NCI-H1436 treated with DMSO at 0.1 percent for 48 hours (cell line): ENCODE results near the gene MYRF.

ENCODE experiments used
- DNase-seq: peaks from one replicate; lab custom pipeline; 2025; lab: John Stamatoyannopoulos, UW

Gene MYRF

DNA sequence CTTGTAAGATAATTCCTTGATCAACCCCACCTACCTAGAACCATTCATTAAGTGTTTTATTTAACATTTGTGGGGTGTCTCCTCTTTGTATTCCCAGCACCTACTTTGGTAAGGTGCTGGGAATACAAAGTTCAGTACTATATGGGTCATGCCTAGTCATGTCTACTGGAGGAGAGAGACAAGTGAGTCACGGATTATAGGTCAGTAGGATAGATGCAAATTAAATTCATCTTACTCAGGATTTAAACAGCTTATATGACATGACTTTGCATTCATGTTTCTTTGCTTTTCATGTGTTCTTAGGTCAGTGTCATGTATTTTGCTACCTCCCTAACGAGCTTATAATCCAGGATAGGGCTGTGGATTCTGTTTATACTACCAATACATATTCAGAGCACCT is 67.7 kb downstream of the MYRF start:
- DNase-seq, result no peak

DNA sequence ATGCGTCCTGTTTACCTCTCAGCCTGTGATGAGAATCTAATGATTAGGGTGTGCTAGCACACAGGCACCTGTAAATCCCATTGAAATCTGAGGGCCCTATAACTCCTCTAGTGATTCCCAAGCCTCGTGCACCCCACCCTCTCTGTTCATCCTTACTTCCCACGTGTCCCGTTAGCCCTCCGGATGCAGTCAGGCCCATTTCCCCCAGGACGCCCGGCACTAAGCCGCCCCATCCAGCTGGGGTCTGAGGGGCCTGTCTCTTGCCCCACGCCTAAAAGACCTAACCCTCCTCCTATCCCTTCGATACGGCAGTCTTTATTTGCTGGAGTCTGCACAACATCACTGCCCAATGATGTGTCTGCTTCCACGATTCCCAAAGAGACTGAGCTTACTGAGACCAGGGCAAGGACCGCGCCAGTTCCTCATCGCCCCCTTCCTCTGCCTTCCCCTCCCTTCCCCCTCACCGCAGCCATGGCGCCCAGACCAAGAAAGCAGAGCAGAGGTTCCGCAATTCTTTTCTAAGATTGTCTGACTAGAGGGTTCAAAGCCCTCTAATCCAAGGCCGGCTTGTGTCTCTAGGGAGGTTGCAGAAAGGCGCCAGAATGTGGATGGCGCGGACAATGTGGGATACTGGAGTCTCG is 74.6 kb downstream of the MYRF start:
- DNase-seq, result no peak

DNA sequence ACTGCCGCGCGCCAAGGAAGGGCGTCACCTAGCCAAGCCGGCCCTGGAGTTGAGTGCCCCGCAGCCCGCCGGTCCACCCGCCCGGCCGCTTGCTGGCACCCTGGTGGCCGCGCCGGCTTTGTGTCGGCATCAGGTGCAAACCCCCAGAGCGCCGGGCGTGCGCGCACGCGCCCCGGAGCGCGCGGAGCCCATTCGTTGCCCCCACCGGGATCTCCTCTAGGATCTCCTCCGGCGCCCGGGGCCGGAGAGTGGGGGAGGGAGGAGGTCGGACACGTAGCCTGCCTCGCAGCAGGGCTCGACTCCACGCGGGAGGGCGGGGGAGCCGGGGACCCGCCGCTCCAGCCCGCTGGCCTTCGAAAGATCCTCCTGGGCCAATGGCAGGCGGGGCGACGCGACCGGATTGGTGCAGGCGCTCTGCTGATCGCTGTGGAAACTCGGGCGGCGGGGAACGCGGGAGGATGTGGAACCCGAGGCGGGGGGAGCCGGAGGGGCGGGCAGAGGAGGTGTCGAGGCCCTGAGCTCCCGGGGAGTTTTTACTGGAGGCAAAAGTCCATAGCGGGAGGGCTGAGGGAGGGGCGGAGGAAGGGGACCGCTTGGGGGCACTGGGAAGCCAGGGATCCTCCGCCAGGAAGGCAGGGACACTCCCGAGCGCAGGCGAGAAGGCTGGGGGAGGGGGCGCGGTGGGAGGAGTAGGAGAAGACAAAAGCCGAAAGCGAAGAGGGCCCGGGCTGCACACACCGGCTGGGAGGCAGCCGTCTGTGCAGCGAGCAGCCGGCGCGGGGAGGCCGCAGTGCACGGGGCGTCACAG is 75.3 kb downstream of the MYRF start, which contains the start of gene FADS2:
TSS of gene FADS2 (plus strand) at position 730 of the 808 bp plus-strand sequence. CDS start 91 bp downstream, outside the sequence.
- peak; percentile 89 for DNase-seq

DNA sequence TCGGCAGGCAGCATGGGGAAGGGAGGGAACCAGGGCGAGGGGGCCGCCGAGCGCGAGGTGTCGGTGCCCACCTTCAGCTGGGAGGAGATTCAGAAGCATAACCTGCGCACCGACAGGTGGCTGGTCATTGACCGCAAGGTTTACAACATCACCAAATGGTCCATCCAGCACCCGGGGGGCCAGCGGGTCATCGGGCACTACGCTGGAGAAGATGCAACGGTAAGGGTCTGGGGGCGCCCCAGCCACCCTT is 75.9 kb downstream of the MYRF start:
- no peak for DNase-seq

DNA sequence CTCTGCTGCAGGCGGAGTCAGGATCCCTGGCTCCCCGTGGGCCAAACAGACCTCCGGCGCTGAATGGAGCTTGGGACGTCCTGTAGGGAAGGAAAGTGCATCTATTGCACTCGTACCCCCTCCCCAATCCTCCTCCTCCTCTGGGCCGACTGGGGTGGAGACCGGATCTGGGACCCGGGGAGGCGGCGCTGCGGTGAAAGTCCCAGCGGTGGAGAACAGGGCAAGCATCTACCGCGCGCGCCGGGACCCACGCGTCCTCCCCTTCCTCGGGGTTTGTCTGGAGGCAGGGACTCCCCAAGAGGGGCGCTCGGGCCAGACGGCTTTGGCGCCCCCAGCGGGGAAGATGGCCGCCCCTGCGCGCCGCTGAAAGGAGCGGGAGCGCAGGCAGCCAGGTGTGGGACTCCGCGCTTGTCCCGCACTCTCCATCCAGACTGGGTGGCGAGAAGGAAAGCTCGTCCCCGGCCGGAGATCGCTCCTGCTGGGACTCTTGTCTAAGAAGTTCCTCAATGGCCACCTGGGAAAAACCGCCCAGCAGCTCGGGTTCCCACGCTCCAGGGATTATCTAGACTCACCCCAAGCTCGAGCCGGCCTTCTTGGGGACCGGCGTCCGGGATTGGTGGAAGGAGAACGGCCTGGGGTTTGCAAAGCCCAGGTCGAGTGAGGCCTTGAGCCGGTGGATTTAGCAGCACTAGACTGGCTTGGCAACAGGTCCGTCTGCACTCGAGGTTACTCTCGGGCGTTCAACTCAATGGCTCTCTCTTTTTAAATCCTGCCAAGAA is 76.4 kb downstream of the MYRF start:
- DNase-seq, result no peak

DNA sequence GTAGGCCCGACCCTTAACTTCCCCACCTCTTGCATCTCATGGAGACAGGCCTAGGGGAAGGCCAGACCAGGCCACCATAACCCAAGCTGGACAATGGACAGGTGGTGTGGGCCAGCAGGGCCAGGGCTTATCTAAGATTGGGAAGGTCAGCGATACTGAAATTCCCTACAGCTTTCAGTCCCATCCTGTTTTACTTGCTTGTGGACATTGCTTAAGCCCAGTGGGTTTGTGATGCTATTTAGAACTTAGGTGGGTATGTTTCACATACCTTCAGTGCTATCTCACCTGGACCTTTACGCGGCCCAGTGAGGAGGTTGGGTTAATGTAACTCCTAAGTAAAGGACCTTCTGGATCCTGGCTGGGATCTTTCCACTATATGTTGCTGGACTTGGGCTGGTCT is 77.4 kb downstream of the MYRF start:
- DNase-seq, result no peak

DNA sequence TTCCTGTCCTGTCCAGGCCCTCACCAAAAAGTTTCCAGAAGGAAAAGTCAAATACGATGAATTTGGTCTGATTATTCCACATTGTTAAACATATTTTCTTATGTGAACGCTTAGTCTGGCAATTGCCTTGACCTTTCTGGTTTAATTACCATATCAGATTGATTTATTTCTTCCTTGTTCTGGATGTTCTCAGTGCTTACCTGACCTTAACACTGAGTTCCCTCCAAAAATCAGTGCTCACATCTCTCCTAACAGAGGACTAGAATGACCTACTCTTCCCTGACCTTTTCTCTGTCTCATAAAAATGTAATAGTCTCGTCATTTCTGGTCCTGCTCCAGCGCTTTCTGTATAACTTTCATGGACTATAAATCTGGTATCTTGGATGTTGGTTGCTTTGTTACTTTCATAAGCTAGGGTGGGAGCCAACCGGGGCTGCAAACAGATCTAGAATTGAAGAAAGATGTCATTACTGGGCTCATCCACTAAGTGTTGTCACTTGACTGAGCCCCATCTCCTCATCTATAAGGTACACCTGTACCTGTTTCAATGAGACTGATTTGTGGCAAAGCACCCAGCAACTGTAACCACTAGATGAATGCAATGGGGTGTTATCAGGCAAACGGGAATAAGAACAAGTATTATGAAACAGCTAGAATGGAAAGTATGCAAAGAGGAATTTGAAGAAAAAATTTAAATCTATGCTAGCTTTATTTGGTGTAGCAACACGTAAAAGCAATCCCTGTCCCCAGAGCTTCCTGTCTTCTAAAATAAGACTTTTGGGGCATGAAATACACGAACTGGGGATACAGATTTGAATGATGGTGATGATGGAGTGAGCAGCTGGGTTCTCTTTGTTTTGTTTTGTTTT is 78.0 kb downstream of the MYRF start:
- no peak for DNase-seq

DNA sequence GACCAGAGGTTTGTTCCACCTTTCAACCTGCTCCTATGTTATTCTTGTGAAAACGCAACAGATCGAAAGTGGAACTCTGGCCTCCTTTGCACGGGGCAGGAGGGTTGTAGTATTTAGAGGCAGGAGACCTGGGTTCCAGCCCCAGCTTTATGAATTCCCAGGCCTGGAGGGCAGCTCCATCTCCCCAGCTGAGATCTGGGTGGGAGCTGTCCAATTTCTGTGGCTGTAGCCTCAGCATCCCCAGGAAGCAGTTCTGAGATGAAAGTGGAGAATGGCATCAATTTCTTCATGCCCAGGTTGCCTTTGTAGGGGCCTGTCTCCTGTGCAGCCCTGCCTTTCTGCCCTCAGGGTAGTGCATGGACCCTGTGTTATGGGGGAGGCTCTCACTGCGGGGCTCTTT is 79.8 kb downstream of the MYRF start:
- no peak for DNase-seq

DNA sequence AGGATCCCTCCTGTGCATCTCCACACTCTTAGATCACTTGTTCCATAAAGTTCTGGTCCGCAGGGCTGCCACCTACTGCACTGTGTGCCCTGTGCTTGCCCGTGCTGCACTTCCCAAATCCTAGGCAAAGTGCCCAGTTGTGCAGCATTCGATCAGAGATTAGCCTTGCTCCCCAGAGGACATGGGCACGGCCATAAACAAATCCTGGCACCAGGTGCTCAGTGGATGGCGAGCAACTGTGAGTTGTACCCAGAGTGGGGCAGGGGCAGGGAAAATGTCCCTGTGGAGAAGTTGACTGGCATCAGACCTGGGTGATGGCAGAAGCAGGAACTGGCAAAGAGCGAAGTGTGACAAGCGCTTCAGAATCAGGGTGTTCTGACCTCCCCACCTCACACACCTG is 80.3 kb downstream of the MYRF start:
- DNase-seq, result no peak

DNA sequence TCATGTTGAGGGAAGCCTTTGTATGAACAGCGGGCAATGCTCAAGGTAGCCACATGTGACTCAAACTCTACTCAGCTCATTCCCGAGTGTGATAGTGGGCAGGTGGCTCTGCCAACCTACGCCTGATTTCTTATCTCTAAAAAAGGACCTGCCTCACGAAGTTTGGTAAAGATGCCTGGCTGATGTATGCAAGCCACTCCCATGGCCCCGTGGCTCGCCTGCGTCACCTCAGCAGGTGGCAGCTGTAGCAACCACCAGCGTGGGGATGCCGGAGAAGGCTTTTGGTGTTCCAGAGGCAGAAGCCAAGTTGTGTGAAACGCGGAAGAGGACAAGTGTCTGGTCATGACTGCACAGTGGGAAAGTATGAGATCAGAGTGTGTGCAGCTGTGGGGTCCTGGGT is 81.0 kb downstream of the MYRF start:
- DNase-seq, result peak; percentile 28

DNA sequence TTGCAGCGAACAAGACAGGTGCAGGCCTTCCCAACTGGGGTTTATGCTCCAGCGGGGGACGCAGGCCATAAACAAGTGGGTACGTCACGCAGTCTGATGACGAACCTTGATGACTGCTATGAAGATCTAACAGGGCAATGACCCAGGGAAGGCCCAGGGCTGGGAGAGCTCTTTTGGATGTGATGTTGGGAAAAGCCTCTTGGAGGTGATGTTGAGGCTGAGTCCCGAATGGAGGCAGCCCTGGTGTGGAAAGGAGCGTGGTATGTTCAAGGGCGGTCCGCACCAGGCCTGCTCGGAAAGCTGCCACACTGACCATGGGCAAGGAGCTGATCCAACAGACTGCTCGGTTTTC is 81.5 kb downstream of the MYRF start:
- no peak for DNase-seq

DNA sequence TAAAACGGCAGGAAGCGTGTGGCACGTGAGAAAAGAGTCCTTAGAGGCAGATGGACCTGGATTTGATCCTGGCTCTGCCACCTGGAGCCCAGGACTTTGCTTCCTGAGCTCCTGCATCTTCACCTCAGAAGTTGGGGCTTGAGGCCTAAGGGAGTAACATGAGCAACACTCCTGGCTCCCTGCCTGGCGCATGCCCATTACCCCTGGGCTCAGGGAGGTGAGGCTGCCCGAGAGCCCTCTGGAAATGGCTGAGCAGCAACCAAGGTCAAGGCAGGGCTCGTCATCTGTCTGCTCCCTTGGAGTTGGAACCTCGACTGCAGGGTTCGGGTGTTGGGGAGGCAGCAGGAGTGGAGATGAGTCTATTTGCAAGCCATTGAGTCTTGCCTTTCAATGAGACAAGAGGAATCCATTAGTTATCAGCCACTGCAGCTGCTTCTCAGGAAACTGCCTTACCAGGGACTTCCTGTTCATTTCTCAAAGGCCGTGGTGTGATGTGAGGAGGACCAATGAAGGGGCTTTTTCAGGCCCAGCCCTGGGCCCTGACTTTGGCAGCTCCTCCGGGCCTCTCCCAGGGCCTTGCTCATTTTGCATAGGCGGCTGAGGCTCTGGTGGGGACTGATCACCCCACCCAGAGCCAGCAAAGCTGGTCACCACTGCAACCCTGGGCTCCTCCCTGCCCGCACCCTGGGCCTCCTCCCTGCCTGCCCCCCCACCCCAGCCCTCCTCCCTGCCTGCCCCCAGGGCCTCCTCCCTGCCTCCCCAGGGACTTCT is 82.0 kb downstream of the MYRF start:
- DNase-seq, result peak; percentile 86

DNA sequence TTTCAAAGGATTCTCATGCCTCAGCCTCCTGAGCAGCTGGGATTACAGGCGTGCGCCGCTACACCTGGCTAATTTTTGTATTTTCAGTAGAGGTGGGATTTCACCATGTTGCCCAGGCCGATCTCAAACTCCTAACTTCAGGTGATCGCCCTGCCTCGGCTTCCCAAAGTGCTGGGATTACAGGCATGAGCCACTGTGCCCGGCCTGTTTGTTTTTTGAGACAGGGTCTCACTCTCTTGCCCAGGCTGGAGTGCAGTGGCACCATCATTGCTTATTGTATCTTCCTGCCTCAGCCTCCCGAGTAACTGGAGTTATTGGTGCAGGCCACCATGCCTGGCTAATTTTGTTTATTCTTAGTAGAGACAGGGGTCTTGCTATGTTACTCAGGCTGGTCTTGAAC is 83.8 kb downstream of the MYRF start:
- DNase-seq, result no peak

DNA sequence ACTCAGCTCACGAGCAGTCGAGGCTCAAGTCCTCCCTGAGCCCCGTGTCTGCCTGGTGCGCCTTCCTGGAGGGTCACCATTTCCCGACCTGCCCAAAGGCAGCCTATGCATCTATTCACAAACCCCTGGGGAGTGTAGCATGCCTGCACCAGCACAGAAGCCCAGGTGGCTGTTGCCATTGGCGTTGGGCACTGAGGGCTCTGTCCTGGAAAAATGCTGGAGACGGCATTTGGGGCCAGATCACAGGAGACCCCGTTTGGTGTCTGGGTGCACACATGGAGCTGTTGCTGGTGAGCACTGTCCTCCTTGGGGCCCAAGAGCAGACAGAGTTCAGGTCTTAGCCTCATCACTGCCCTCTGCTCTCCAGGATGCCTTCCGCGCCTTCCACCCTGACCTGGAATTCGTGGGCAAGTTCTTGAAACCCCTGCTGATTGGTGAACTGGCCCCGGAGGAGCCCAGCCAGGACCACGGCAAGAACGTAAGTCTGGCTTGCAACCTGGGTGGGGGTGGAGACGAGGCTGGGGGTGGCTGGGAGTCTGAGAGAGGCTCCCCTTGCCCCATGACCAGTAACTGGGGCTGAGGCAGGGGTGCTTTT is 85.1 kb downstream of the MYRF start:
- DNase-seq, result no peak
